Esophagus muscularis mucosa (tissue), 4 donors: ENCODE results near the gene NRCAM. TPM values are rescaled to one million over a fixed set of nuclear protein-coding genes. Genes with fewer than 3 reads are reported as not detected.

Source experiments
- DNase-seq: peaks from one replicate; pipeline ENCODE4 v3.0.0-alpha.2; 2017; ENCODE audit errors: extremely low spot score
- H3K27ac ChIP-seq, 4 donors: fragments of 200-600 bp; sonication (generic); replicated peaks in 1 of 4; 1 replicate in 3 of 4; 2 replicates in 1 of 4; pipeline ENCODE4 v1.5.1; 2016 to 2019; ENCODE audit warnings: mild to moderate bottlenecking in 1 of 4
- H3K27me3 ChIP-seq, 4 donors: fragments of 200-600 bp; sonication (generic); one replicate each; pipeline versions ENCODE4 v1.5.1 to v1.6.0; 2016 to 2019
- H3K36me3 ChIP-seq, 4 donors: fragments of 200-600 bp; sonication (generic); one replicate each; pipeline ENCODE4 v1.5.1; 2016 to 2019
- H3K4me1 ChIP-seq, 4 donors: fragments of 200-600 bp; sonication (generic); one replicate each; pipeline ENCODE4 v1.5.1; 2016 to 2019
- H3K4me3 ChIP-seq, 4 donors: fragments of 200-600 bp; sonication (generic); 1 replicate in 2 of 4; 2 replicates in 2 of 4; pipeline ENCODE4 v1.5.1; 2016 to 2019; ENCODE audit warnings: mild to moderate bottlenecking in 4 of 4, moderate library complexity in 1 of 4
- H3K9me3 ChIP-seq, 4 donors: fragments of 200-600 bp; sonication (generic); 1 replicate in 3 of 4; 2 replicates in 1 of 4; pipeline ENCODE4 v1.5.1; 2016 to 2019
- CTCF ChIP-seq, 3 experiments: fragments of 200-600 bp in 2 of 3; fragments of 450-650 bp in 1 of 3; sonication (generic) in 2 of 3; IDR thresholded peaks; one replicate each; pipeline ENCODE4 v1.5.1; 2017 to 2019; ENCODE audit warnings: antibody characterized with exemption in 3 of 3, mild to moderate bottlenecking in 2 of 3, moderate library complexity in 1 of 3
- EP300 ChIP-seq: sonication (generic); formaldehyde crosslinking; IDR thresholded peaks from one replicate; pipeline ENCODE4 v1.6.1; 2017; ENCODE audit warnings: antibody characterized with exemption
- POLR2A ChIP-seq: fragments of 450-650 bp; IDR thresholded peaks from one replicate; pipeline ENCODE4 v1.6.1; 2017; ENCODE audit warnings: antibody characterized with exemption, moderate library complexity, mild to moderate bottlenecking, low read depth
- POLR2AphosphoS5 ChIP-seq, 2 donors: sonication (generic); formaldehyde crosslinking; IDR thresholded peaks; one replicate each; pipeline ENCODE4 v1.6.1; 2017; ENCODE audit warnings: antibody characterized with exemption in 2 of 2
- WGBS: methylation state at CpG from one replicate; pipeline ENCODE4 v1.1.5; 2018; 5-methylcytosine and 5-hydroxymethylcytosine counted together
- intact Hi-C: fragments of 100-400 bp; cut with DNase I; formaldehyde crosslinking; loops from one replicate; pipeline ENCODE4 v1.15.1; 2023
- total RNA-seq, 4 donors: library from RNA; depleted of rRNA; stranded (reverse); fragments of >200 nt; gene quantifications; one replicate each; pipeline versions ENCODE4 v1.1.0 to v1.2.1, GENCODE V29; 2016

The NRCAM gene
- total RNA-seq, 4 donors from 2014 or later = 2.9 to 5.2 (median 3.3) TPM

- Histone ChIP-seq H3K36me3 (no peaks in the 10 kb centered on the region), H3K4me3 (no peak overlapping the region), H3K27me3 (no peaks in the 10 kb centered on the region), H3K4me1 (no peaks in the 10 kb centered on the region), H3K9me3 (no peaks in the 10 kb centered on the region), H3K27ac (no peak overlapping the region)
- WGBS = 60% methylated on average over 7 of the region's 7 CpGs
- DNase-seq = no peak
- intact Hi-C loops = no loop called here
- TF ChIP-seq POLR2A (no peak), POLR2AphosphoS5 (IDR thresholded peaks at IDR 0.05) (no peak), EP300 (no peak), CTCF (IDR thresholded peaks at IDR 0.05) (no peak)
These were observed 266.4 kb downstream of the NRCAM start for GRCh38 chr7:108189733-108190388.

- H3K9me3 ChIP-seq = no peaks in the 10 kb centered on the region
- intact Hi-C loops = no loop called here
- TF ChIP-seq POLR2AphosphoS5 (IDR thresholded peaks at IDR 0.05) (no peak), CTCF (IDR thresholded peaks at IDR 0.05) (no peak), EP300 (no peak), POLR2A (no peak)
- H3K27ac ChIP-seq = no peak overlapping the region
- H3K4me1 ChIP-seq = no peaks in the 10 kb centered on the region
- H3K27me3 ChIP-seq = no peaks in the 10 kb centered on the region
- 94% methylated on average over 3 of the region's 3 CpGs for WGBS
- no peak overlapping the region for H3K4me3 ChIP-seq
- no peak for DNase-seq
- H3K36me3 ChIP-seq = no peaks in the 10 kb centered on the region
These were observed 267.5 kb downstream of the NRCAM start for GRCh38 chr7:108188724-108189123.

GRCh38 chr7:108181073-108181985 lies 274.9 kb downstream of the NRCAM start:
- intact Hi-C loops = loop anchor here (5.0 kb wide), 1 partner anchor 316 kb away; no protein-coding TSS in a partner anchor
- DNase-seq = no peak

GRCh38 chr7:108178398-108178797 lies 277.8 kb downstream of the NRCAM start:
- intact Hi-C loops = no loop called here
- no peak for DNase-seq
- no peaks in the 10 kb centered on the region for H3K9me3 ChIP-seq

More at GRCh38 chr7:108181073-108181985, 274.9 kb downstream of the NRCAM start:
- Histone ChIP-seq H3K4me1 (no peaks in the 10 kb centered on the region), H3K9me3 (no peaks in the 10 kb centered on the region), H3K36me3 (no peaks in the 10 kb centered on the region), H3K4me3 (no peak overlapping the region), H3K27ac (no peak overlapping the region), H3K27me3 (no peaks in the 10 kb centered on the region)
- TF ChIP-seq CTCF (IDR thresholded peaks at IDR 0.05) = peak; percentile 65 to 73 (median 71)
- no peak for TF ChIP-seq EP300
- 59% methylated on average over 8 of the region's 8 CpGs for WGBS

More at GRCh38 chr7:108178398-108178797, 277.8 kb downstream of the NRCAM start:
- TF ChIP-seq CTCF (IDR thresholded peaks at IDR 0.05) = no peak
- TF ChIP-seq EP300 = no peak
- TF ChIP-seq POLR2AphosphoS5 (IDR thresholded peaks at IDR 0.05) = no peak
- no peak for TF ChIP-seq POLR2A
- Histone ChIP-seq H3K4me1 (no peaks in the 10 kb centered on the region), H3K4me3 (no peak overlapping the region), H3K36me3 (no peaks in the 10 kb centered on the region), H3K27me3 (no peaks in the 10 kb centered on the region), H3K27ac (no peak overlapping the region)
- WGBS = 66% methylated on average over 3 of the region's 3 CpGs
